ENCODE results near the gene RNASEH2B.
A peak's percentile ranks its signal among the peaks of the same experiment; 100 is the strongest.

RNASEH2B gene

GRCh38 chr13:50940509-50940908 is 30.9 kb downstream of the RNASEH2B start:
- Mint-ChIP-seq H3K36me3 (peaks cover 40% of the 10 kb centered on the region), H3K4me3 (no peak overlapping the region), H3K9me3 (ENCODE audit: low read depth) (peaks cover 4% of the 10 kb centered on the region), H3K27ac (peak overlapping the region; percentile 83), H3K4me1 (ENCODE audit: low read depth) (peaks cover 4% of the 10 kb centered on the region), H3K27me3 (no peaks in the 10 kb centered on the region)

- H3K36me3 Mint-ChIP-seq = peaks cover 34% of the 10 kb centered on the region
- H3K4me3 Mint-ChIP-seq = no peak overlapping the region
- H3K27ac Mint-ChIP-seq = no peak overlapping the region
- H3K9me3 Mint-ChIP-seq (ENCODE audit: low read depth) = peaks cover 4% of the 10 kb centered on the region
- H3K4me1 Mint-ChIP-seq (ENCODE audit: low read depth) = peaks cover 4% of the 10 kb centered on the region
- no peaks in the 10 kb centered on the region for H3K27me3 Mint-ChIP-seq
Measured at GRCh38 chr13:50941146-50941545, 31.6 kb downstream of the RNASEH2B start.

DNA sequence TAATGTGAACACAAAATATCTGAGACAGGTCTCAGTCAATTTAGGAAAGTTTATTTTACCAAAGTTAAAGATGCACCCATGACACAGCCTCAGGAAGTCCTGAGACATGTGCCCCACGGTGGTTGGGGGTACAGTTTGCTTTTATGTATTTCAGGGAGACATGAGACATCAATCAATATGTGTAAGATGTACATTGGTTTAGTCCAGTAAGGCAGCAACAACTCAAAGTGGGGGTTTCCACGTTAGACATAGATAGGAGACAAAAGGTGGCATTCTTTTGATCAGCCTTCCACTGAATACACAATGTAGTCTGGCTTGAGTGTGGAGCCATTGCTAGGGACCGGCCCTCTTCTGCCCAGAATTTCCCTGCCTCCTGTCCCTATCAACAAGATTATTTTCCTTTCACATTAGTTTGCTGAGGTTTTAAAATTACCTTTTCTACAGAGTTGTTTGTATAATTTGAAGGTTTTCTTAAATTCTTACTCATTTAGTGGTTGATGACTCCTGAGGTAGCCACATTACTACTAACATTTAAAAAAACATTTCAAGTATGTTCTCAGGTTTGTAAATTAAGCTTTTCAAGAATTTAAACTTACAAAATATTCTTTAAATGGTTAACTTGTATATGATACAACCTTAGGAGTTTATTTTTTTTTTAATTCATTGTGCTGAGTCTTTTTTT is 33.2 kb downstream of the RNASEH2B start:
- Mint-ChIP-seq H3K27me3 (no peaks in the 10 kb centered on the region), H3K9me3 (ENCODE audit: low read depth) (peaks cover 1% of the 10 kb centered on the region), H3K4me1 (ENCODE audit: low read depth) (peaks cover 4% of the 10 kb centered on the region), H3K36me3 (peaks cover 32% of the 10 kb centered on the region), H3K27ac (peak overlapping the region; percentile 4), H3K4me3 (no peak overlapping the region)

DNA sequence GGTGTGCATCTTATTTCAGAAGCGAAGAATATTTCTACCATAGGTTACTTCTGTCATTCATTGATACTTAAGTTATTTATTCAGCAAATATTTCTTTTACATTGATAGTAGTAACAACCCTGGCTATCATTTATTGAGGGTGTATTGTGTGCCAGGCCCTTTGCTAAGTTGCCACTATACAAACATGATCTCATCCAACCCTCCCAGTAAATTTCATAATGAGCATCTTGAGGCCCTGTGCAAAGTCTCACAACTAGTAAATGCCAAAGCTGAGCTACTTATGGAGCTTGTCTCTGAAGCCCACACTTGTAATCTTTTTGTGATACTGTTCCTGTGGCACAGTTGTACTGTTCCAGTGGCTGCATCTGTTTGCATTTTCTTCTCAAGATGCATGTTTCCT is 36.1 kb downstream of the RNASEH2B start:
- Mint-ChIP-seq H3K4me3 (no peak overlapping the region), H3K4me1 (ENCODE audit: low read depth) (peaks cover 4% of the 10 kb centered on the region), H3K27ac (no peak overlapping the region), H3K27me3 (no peaks in the 10 kb centered on the region), H3K36me3 (peaks cover 36% of the 10 kb centered on the region), H3K9me3 (ENCODE audit: low read depth) (no peaks in the 10 kb centered on the region)

DNA sequence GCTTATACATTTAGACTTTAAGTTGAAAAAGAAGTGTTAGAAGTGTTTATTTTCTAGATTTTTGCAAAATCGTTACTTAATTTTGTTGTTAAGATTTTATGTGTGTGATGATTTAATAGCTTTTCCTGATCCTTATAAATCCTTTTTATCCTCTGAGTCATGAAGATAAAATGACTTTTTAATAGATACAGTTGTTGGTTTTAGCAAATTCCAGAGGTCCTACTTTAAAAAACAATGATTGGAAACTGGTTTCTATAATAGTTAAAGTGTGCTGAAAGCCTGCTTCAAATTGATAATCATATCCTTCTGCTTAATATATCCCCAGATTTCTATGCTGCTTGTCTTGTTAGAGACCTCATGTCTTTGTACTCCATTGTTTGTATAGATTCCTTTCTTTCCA is 39.0 kb downstream of the RNASEH2B start:
- Mint-ChIP-seq H3K27me3 (no peaks in the 10 kb centered on the region), H3K4me3 (no peak overlapping the region), H3K36me3 (peaks cover 36% of the 10 kb centered on the region), H3K9me3 (ENCODE audit: low read depth) (no peaks in the 10 kb centered on the region), H3K4me1 (ENCODE audit: low read depth) (no peaks in the 10 kb centered on the region), H3K27ac (no peak overlapping the region)

GRCh38 chr13:50950849-50951248 is 41.3 kb downstream of the RNASEH2B start:
- H3K36me3 Mint-ChIP-seq = peaks cover 31% of the 10 kb centered on the region
- H3K4me3 Mint-ChIP-seq = no peak overlapping the region
- H3K27me3 Mint-ChIP-seq = no peaks in the 10 kb centered on the region
- no peaks in the 10 kb centered on the region for H3K9me3 Mint-ChIP-seq (ENCODE audit: low read depth)
- H3K27ac Mint-ChIP-seq = no peak overlapping the region
- no peaks in the 10 kb centered on the region for H3K4me1 Mint-ChIP-seq (ENCODE audit: low read depth)

DNA sequence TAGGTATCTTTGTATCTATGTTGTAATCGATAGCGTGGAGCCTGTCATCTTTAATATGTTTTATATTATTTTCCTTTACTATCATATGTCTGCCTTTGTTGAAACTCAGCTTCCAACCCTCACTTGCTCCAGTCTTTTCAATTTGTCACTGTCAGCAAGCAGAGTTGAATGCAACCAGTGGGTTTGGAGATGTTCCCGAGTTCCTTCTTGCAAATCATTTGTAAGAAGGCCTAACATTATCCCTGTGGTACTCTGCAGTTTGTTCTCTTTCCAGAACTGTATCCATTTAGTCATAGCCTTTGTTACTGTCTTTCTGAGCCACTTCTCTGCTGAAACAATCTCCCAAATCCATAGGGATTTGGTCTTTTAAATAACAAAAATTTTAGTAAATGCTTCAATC is 41.8 kb downstream of the RNASEH2B start:
- Mint-ChIP-seq H3K27me3 (no peaks in the 10 kb centered on the region), H3K27ac (no peak overlapping the region), H3K9me3 (ENCODE audit: low read depth) (no peaks in the 10 kb centered on the region), H3K36me3 (peaks cover 29% of the 10 kb centered on the region), H3K4me3 (no peak overlapping the region), H3K4me1 (ENCODE audit: low read depth) (no peaks in the 10 kb centered on the region)

DNA sequence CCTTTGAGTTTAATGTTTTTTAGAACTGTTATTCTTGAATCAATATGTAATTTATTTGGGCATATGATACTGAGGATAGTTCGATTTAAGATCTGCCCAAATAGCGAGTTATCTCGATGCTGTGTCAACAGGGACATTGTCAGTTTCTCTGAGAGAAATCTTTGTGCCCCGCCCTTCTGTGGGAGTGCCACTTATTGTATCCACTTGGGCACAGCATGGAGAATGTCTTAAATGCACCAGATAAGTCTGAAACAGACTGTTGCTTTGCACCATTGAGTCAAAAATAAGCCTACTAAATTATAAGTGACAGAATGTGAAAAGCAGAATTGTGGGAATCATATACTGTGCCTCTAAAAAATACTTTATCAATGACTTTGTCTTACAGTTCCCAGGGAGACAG is 45.6 kb downstream of the RNASEH2B start:
- no peak overlapping the region for H3K4me3 Mint-ChIP-seq
- peaks cover 24% of the 10 kb centered on the region for H3K36me3 Mint-ChIP-seq
- no peaks in the 10 kb centered on the region for H3K27me3 Mint-ChIP-seq
- H3K27ac Mint-ChIP-seq = no peak overlapping the region
- no peaks in the 10 kb centered on the region for H3K9me3 Mint-ChIP-seq (ENCODE audit: low read depth)
- peaks cover 7% of the 10 kb centered on the region for H3K4me1 Mint-ChIP-seq (ENCODE audit: low read depth)

DNA sequence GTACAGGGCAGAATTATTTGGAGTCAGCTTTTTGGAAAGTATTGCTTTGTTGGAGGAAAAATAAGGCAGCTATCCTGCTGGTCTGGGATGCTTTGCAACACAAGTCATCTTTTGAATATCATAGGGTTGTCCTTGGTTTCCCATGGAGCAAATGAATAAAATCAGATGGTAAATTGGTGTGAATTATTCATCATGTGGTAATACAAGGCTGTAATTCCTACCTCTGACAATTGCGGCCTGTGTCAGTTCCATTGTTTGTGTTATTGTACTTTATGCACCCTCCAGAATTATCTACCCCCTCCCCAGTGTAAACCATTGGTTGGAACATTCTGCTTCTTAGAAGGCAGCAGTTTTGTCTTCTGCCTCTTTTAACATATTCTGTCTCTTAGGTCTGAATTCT is 46.2 kb downstream of the RNASEH2B start:
- peaks cover 23% of the 10 kb centered on the region for H3K36me3 Mint-ChIP-seq
- H3K27ac Mint-ChIP-seq = no peak overlapping the region
- no peak overlapping the region for H3K4me3 Mint-ChIP-seq
- H3K9me3 Mint-ChIP-seq (ENCODE audit: low read depth) = no peaks in the 10 kb centered on the region
- no peaks in the 10 kb centered on the region for H3K27me3 Mint-ChIP-seq
- peaks cover 7% of the 10 kb centered on the region for H3K4me1 Mint-ChIP-seq (ENCODE audit: low read depth)

DNA sequence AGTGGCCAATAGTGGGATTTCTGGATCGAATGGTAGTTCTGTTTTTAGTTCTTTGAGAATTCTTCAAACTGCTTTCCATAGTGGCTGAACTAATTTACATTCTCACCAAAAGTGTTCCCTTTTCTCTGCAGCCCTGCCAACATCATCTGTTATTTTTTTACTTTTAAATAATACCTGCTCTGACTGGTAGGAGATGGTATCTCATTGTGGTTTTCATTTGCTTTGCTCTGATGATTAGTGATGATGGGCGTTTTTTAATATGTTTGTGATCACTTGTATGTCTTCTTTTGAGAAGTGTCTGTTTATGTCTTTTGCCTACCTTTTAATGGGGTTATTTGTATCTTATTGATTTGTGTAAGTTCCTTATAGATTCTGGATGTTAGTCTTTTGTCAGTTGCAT is 48.0 kb downstream of the RNASEH2B start:
- peaks cover 7% of the 10 kb centered on the region for H3K4me1 Mint-ChIP-seq (ENCODE audit: low read depth)
- peaks cover 23% of the 10 kb centered on the region for H3K36me3 Mint-ChIP-seq
- no peak overlapping the region for H3K27ac Mint-ChIP-seq
- H3K4me3 Mint-ChIP-seq = no peak overlapping the region
- no peaks in the 10 kb centered on the region for H3K27me3 Mint-ChIP-seq
- no peaks in the 10 kb centered on the region for H3K9me3 Mint-ChIP-seq (ENCODE audit: low read depth)

DNA sequence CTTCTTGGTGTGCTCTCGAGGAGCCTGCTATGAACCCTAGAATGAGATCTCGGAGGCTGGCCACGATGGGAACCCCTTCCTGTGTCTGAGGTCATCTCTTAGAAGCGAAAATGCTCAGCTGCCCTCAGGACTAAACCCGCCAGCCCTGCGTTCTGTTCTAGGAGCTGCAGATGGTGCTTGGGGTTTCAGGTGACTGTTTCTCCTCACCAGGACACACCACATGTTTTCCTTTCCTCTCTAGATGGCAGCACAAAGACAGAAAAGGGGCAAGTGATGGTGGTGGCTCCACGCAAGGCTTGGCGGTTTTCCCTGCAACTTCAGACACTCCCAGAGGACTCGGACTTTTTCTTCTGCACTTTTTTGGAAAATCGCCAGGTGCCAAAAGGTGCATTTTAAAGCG is 60.1 kb downstream of the RNASEH2B start:
- H3K36me3 Mint-ChIP-seq = peaks cover 19% of the 10 kb centered on the region
- H3K4me3 Mint-ChIP-seq = no peak overlapping the region
- no peaks in the 10 kb centered on the region for H3K9me3 Mint-ChIP-seq (ENCODE audit: low read depth)

DNA sequence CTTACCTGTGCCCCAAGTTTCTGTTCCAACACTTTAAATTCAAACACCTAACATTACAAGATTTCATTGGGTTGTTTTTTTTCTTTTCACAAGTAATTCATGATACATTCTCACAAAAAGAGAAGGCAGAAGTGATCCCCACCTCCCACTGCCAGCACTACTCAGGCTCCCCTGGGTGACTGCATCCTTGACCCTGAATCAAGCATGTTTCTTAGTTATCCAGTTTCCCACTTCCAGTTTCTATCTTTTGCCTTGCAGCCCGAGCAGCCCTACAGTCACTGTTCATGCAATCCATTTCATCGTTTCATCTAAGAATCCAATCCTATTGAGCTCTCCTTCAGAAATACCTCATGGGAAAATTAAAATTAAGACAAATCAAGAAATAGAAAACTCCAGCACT is 61.4 kb downstream of the RNASEH2B start:
- H3K36me3 Mint-ChIP-seq = peaks cover 22% of the 10 kb centered on the region
- no peaks in the 10 kb centered on the region for H3K4me1 Mint-ChIP-seq (ENCODE audit: low read depth)
- H3K27me3 Mint-ChIP-seq = no peaks in the 10 kb centered on the region
- H3K4me3 Mint-ChIP-seq = no peak overlapping the region
- no peaks in the 10 kb centered on the region for H3K9me3 Mint-ChIP-seq (ENCODE audit: low read depth)
- H3K27ac Mint-ChIP-seq = no peak overlapping the region

More for the DNA sequence above, 60.1 kb downstream of the RNASEH2B start:
- no peak overlapping the region for H3K27ac Mint-ChIP-seq
- no peaks in the 10 kb centered on the region for H3K27me3 Mint-ChIP-seq
- no peaks in the 10 kb centered on the region for H3K4me1 Mint-ChIP-seq (ENCODE audit: low read depth)

DNA sequence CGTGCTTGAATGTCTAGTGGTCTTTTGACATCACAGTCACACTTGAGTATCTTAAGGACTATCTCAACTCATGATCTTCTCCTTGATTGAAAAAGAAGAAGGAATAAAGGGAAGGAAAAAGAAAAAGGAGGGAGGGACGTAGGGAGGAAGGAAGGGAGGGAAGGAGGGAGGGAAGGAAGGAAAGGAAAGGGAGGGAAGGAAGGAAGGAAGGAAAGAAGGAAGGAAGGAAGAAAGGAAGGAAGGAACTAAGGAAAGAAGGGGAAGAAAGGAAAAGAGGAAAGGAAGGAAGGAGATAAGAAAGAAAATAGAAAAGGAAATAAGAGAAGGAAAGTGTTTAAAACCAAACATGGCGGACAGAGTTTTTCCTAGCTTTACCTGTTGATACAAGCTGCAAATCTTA is 64.7 kb downstream of the RNASEH2B start:
- peaks cover 30% of the 10 kb centered on the region for H3K36me3 Mint-ChIP-seq
- H3K4me3 Mint-ChIP-seq = no peak overlapping the region
- H3K27me3 Mint-ChIP-seq = no peaks in the 10 kb centered on the region
- H3K9me3 Mint-ChIP-seq (ENCODE audit: low read depth) = no peaks in the 10 kb centered on the region
- no peaks in the 10 kb centered on the region for H3K4me1 Mint-ChIP-seq (ENCODE audit: low read depth)
- H3K27ac Mint-ChIP-seq = no peak overlapping the region

- peaks cover 30% of the 10 kb centered on the region for H3K36me3 Mint-ChIP-seq
- no peak overlapping the region for H3K27ac Mint-ChIP-seq
- H3K9me3 Mint-ChIP-seq (ENCODE audit: low read depth) = no peaks in the 10 kb centered on the region
- no peak overlapping the region for H3K4me3 Mint-ChIP-seq
- no peaks in the 10 kb centered on the region for H3K4me1 Mint-ChIP-seq (ENCODE audit: low read depth)
- H3K27me3 Mint-ChIP-seq = no peaks in the 10 kb centered on the region
Measured at GRCh38 chr13:50979187-50979586, 69.6 kb downstream of the RNASEH2B start.

GRCh38 chr13:50981686-50982085 is 72.1 kb downstream of the RNASEH2B start:
- Mint-ChIP-seq H3K36me3 (peaks cover 13% of the 10 kb centered on the region), H3K4me1 (ENCODE audit: low read depth) (no peaks in the 10 kb centered on the region), H3K4me3 (peak overlapping the region; percentile 66), H3K27me3 (no peaks in the 10 kb centered on the region), H3K9me3 (ENCODE audit: low read depth) (no peaks in the 10 kb centered on the region), H3K27ac (no peak overlapping the region)

- H3K27ac Mint-ChIP-seq = no peak overlapping the region
- peaks cover 3% of the 10 kb centered on the region for H3K9me3 Mint-ChIP-seq (ENCODE audit: low read depth)
- no peaks in the 10 kb centered on the region for H3K36me3 Mint-ChIP-seq
- H3K4me1 Mint-ChIP-seq (ENCODE audit: low read depth) = peaks cover 20% of the 10 kb centered on the region
- no peaks in the 10 kb centered on the region for H3K27me3 Mint-ChIP-seq
- H3K4me3 Mint-ChIP-seq = no peak overlapping the region
Measured at GRCh38 chr13:50989476-50989875, 79.9 kb downstream of the RNASEH2B start.

All from activated naive CD8-positive, alpha-beta T cell (primary cell).